H1 (cell line): ENCODE measurements around the gene SCNN1A. TPM values are rescaled to one million over a fixed set of nuclear protein-coding genes. Genes with fewer than 3 reads are reported as not detected.

Experiments used
- BCL11A ChIP-seq, 2 experiments: IDR thresholded peaks; one replicate each; pipeline ENCODE4 v1.6.1; 2011; ENCODE audit warnings: low read depth in 2 of 2, low read length in 2 of 2, mild to moderate bottlenecking in 2 of 2
- CREB1 ChIP-seq: IDR thresholded peaks from 2 replicates; pipeline ENCODE4 v1.6.1; 2012; ENCODE audit warnings: inconsistent platforms
- E2F6 ChIP-seq: IDR thresholded peaks from 2 replicates; pipeline ENCODE4 v1.6.1; 2012; ENCODE audit warnings: inconsistent platforms
- KDM5A ChIP-seq: fragments of 200-600 bp; IDR thresholded peaks from 2 replicates; pipeline ENCODE4 v1.7.1; 2012; ENCODE audit warnings: mild to moderate bottlenecking, low read length, inconsistent platforms, mixed read lengths
- MAX ChIP-seq: IDR thresholded peaks from 2 replicates; pipeline ENCODE4 v1.6.1; 2012; ENCODE audit warnings: inconsistent platforms
- PHF8 ChIP-seq: fragments of 200-600 bp; sonication (generic); conservative IDR thresholded peaks from 2 replicates; pipeline ENCODE4 v1.7.1; 2012; ENCODE audit warnings: low read depth, mild to moderate bottlenecking, inconsistent platforms, low read length, moderate library complexity
- TAF1 ChIP-seq: IDR thresholded peaks from 2 replicates; pipeline ENCODE4 v1.6.1; 2011; ENCODE audit warnings: mild to moderate bottlenecking, low read depth, low read length
- polyA plus RNA-seq, 7 experiments: library from polyadenylated mRNA; depleted of rRNA in 3 of 7; stranded (reverse) in 5 of 7; unstranded in 2 of 7; fragments of >200 nt in 5 of 7; fragments of 200-250 nt in 2 of 7; gene quantifications; 1 replicate in 5 of 7; 2 replicates in 1 of 7; 4 replicates in 1 of 7; pipeline versions ENCODE4 v1.2.1 to v1.2.3, GENCODE V29; 2011 to 2013; ENCODE audit warnings: missing spikeins in 2 of 7, mixed read lengths in 2 of 7
- total RNA-seq: library from RNA; stranded (reverse); fragmentation: NEBNext Ultra II Directional; extraction: Animal tissue kit (Norgen Biotek cat#: 25700); gene quantifications from 2 replicates; pipeline ENCODE4 v1.2.1, GENCODE V29; 2021

Gene SCNN1A
- total and polyA plus RNA-seq, 2 of the 8 experiments (the other 6 are each of a cell fraction or from before 2014, with no cell fraction given): 85.5 to 156 TPM

GRCh38 chr12:6319446-6319845 is 55.9 kb downstream of the SCNN1A start (continued):
- no peak for TF ChIP-seq MAX
- no peak for TF ChIP-seq KDM5A
- no peak for TF ChIP-seq TAF1
- no peak for TF ChIP-seq BCL11A (IDR thresholded peaks at IDR 0.05; ENCODE audit: low read depth in 2 of 2, low read length in 2 of 2)
- TF ChIP-seq E2F6: no peak
- TF ChIP-seq CREB1: no peak
- no peak for TF ChIP-seq PHF8
